ENCODE data around the gene GPX3.

The GPX3 gene

DNA sequence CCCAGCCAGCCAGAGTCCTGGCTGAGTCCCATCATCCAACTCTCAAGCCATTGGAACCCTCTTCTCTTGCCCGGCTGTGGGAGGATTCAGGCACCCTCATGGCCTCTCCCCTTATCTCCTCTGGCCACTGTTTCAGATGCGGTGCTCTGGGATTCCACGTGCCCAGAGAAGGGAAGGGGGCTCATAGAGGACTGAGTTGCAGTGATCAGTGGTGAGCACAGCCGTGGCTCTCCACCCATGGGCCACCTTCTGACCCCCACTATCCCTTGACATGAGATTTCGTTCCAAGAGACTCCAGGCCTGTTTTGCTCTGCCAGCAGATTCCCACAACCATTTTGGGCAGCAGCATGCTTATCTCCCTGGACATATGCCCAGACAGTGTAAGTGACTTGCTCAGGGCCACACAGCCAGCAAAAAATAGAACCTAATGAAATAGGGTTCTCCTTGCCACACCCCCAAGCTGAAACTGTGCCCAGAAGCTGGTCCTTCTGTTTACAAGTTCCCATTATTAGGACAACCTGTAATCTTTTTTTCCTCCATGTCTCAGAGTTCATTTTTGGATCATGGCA lies 2.7 kb downstream of the GPX3 start:
- H3K27me3 ChIP-seq (ENCODE audit: control insufficient read depth in 3 of 3, insufficient read depth in 3 of 3, low read depth in 1 of 3, low read length in 3 of 3): peaks cover 0 to 31% (median 0%) of the 10 kb centered on the region in 3 experiments
- H2BK5ac ChIP-seq (ENCODE audit: low read length): no peak overlapping the region
- no peaks in the 10 kb centered on the region for H3K4me1 ChIP-seq (ENCODE audit: control insufficient read depth in 2 of 2, insufficient read depth in 1 of 2, low read depth in 1 of 2, low read length in 2 of 2)
- DNase-seq (ENCODE audit: low spot score): no peak
- H2BK120ac ChIP-seq (ENCODE audit: low read depth, low read length): no peak overlapping the region
- WGBS, 2 donors (ENCODE audit: extremely low coverage in 2 of 2, insufficient read length in 2 of 2, insufficient replicate concordance in 1 of 2): no CpG with 5 or more reads among the region's 5 CpGs
- no peak overlapping the region for H2BK12ac ChIP-seq (ENCODE audit: low read length)
- H3K79me1 ChIP-seq (ENCODE audit: low read depth, low read length): no peaks in the 10 kb centered on the region
- H3K18ac ChIP-seq (ENCODE audit: low read length): no peak overlapping the region
- no peak overlapping the region for H3K9ac ChIP-seq (ENCODE audit: low read depth, low read length, poor library complexity)
- no peak overlapping the region for H4K8ac ChIP-seq (ENCODE audit: low read depth, low read length)
- H3K36me3 ChIP-seq (replicated peaks in 1 of 2; ENCODE audit: control insufficient read depth in 2 of 2, insufficient read depth in 2 of 2, low read length in 2 of 2): peaks cover under 1 to 3% of the 10 kb centered on the region in 2 donors
- H2AFZ ChIP-seq (ENCODE audit: low read length): no peak overlapping the region
- H4K91ac ChIP-seq (ENCODE audit: low read depth, low read length, poor library complexity): no peak overlapping the region
- no peak overlapping the region for H2AK5ac ChIP-seq (ENCODE audit: low read depth, low read length)
- H3K9me3 ChIP-seq (replicated peaks in 1 of 2; ENCODE audit: control insufficient read depth in 2 of 2, insufficient read depth in 1 of 2, low read depth in 1 of 2, low read length in 2 of 2): no peaks in the 10 kb centered on the region
- H3K4me2 ChIP-seq (ENCODE audit: insufficient read depth, low read length, poor library complexity, severe bottlenecking): no peak overlapping the region
- H2BK15ac ChIP-seq (ENCODE audit: low read length): no peak overlapping the region
- no peak overlapping the region for H3K27ac ChIP-seq (replicated peaks; ENCODE audit: low read length)
- H3K14ac ChIP-seq (ENCODE audit: low read length): no peak overlapping the region
- H3K23ac ChIP-seq (ENCODE audit: low read depth, low read length, poor library complexity): no peak overlapping the region
- no peak overlapping the region for H3K4me3 ChIP-seq (ENCODE audit: low read length in 2 of 2)
- H3K4ac ChIP-seq (ENCODE audit: low read length): no peak overlapping the region

DNA sequence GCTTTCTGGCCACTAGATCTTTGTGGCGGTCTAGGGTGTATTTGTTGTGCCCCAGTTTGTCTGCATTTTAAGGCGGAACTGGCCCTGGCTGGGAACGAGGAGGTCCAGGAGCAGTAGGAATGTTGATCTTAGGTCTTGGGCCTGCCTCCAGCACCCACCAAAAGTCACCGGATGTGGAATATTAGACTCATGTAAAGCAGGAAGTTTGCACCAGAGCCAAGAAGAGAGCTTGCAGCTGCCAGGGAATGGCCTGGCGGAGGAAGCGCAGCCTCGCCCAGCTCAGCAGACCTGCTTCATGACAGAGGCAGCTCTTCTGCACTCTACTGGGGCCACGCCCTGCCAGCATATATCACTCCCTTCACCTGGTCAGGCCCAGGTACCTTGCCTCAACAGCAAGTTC lies 3.3 kb downstream of the GPX3 start:
- Histone ChIP-seq H3K4me2 (ENCODE audit: insufficient read depth, low read length, poor library complexity, severe bottlenecking) (no peak overlapping the region), H2AK5ac (ENCODE audit: low read depth, low read length) (no peak overlapping the region), H3K9ac (ENCODE audit: low read depth, low read length, poor library complexity) (no peak overlapping the region), H3K9me3 (replicated peaks in 1 of 2; ENCODE audit: control insufficient read depth in 2 of 2, insufficient read depth in 1 of 2, low read depth in 1 of 2, low read length in 2 of 2) (no peaks in the 10 kb centered on the region), H3K4me1 (ENCODE audit: control insufficient read depth in 2 of 2, insufficient read depth in 1 of 2, low read depth in 1 of 2, low read length in 2 of 2) (no peaks in the 10 kb centered on the region), H3K14ac (ENCODE audit: low read length) (no peak overlapping the region), H2BK120ac (ENCODE audit: low read depth, low read length) (no peak overlapping the region), H2BK12ac (ENCODE audit: low read length) (no peak overlapping the region), H3K23ac (ENCODE audit: low read depth, low read length, poor library complexity) (no peak overlapping the region), H3K36me3 (replicated peaks in 1 of 2; ENCODE audit: control insufficient read depth in 2 of 2, insufficient read depth in 2 of 2, low read length in 2 of 2) (peaks cover 2 to 6% of the 10 kb centered on the region in 2 donors), H3K4me3 (ENCODE audit: low read length in 2 of 2) (no peak overlapping the region), H2AFZ (ENCODE audit: low read length) (no peak overlapping the region), H3K79me1 (ENCODE audit: low read depth, low read length) (no peaks in the 10 kb centered on the region), H4K8ac (ENCODE audit: low read depth, low read length) (no peak overlapping the region), H2BK5ac (ENCODE audit: low read length) (no peak overlapping the region), H3K27ac (replicated peaks; ENCODE audit: low read length) (no peak overlapping the region), H3K4ac (ENCODE audit: low read length) (no peak overlapping the region), H3K18ac (ENCODE audit: low read length) (no peak overlapping the region), H3K27me3 (ENCODE audit: control insufficient read depth in 3 of 3, insufficient read depth in 3 of 3, low read depth in 1 of 3, low read length in 3 of 3) (peaks cover 0 to 26% (median 0%) of the 10 kb centered on the region in 3 experiments), H4K91ac (ENCODE audit: low read depth, low read length, poor library complexity) (no peak overlapping the region), H2BK15ac (ENCODE audit: low read length) (no peak overlapping the region)
- no peak for DNase-seq (ENCODE audit: low spot score)
- WGBS, 2 donors (ENCODE audit: extremely low coverage in 2 of 2, insufficient read length in 2 of 2, insufficient replicate concordance in 1 of 2): no CpG with 5 or more reads among the region's 8 CpGs

DNA sequence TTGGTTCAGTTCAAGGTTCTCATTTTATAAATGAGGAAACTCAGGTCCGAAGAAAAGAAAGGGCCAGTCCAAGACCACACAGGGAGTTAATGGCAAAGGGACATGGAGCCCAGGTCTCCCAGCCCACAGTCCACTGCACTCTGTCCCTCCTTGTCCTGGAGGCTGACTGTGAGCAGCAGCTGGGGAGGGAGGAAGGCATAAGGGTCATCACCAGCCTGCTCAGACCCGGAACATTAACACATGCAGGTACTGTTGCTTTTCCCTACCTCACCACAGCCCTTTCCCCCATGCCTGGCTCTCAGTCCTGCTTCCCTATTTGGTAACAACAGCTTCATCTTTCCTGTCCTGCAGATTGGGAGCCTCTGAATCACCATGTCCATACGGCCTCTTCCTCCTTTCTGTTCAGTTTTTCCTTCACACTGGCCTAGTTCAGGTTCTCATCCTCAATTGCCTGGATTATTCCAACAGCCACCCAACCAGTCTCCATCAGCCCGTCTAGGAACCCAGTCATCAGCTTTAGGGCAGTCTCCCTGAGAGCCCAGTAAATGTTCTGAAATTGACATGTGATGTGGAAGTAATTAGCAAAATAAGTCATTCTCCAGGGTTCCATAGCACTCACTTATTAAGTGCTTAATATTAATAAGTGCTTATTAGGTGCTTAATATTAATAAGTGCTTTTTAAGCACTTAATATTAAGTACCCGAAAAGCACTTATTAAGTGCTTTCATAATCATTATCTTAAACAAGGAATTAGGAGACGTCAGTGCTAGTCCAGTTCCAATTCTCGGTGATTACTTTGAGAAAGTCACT lies 4.3 kb downstream of the GPX3 start:
- Histone ChIP-seq H3K4me3 (ENCODE audit: low read length in 2 of 2) (no peak overlapping the region), H3K9me3 (replicated peaks in 1 of 2; ENCODE audit: control insufficient read depth in 2 of 2, insufficient read depth in 1 of 2, low read depth in 1 of 2, low read length in 2 of 2) (no peaks in the 10 kb centered on the region), H3K18ac (ENCODE audit: low read length) (no peak overlapping the region), H3K9ac (ENCODE audit: low read depth, low read length, poor library complexity) (no peak overlapping the region), H3K23ac (ENCODE audit: low read depth, low read length, poor library complexity) (no peak overlapping the region), H3K36me3 (replicated peaks in 1 of 2; ENCODE audit: control insufficient read depth in 2 of 2, insufficient read depth in 2 of 2, low read length in 2 of 2) (peaks cover 3 to 15% of the 10 kb centered on the region in 2 donors), H4K91ac (ENCODE audit: low read depth, low read length, poor library complexity) (no peak overlapping the region), H2BK5ac (ENCODE audit: low read length) (no peak overlapping the region), H2BK15ac (ENCODE audit: low read length) (no peak overlapping the region), H2BK12ac (ENCODE audit: low read length) (no peak overlapping the region), H2BK120ac (ENCODE audit: low read depth, low read length) (no peak overlapping the region), H4K8ac (ENCODE audit: low read depth, low read length) (no peak overlapping the region), H3K4ac (ENCODE audit: low read length) (no peak overlapping the region), H2AFZ (ENCODE audit: low read length) (no peak overlapping the region), H3K4me2 (ENCODE audit: insufficient read depth, low read length, poor library complexity, severe bottlenecking) (no peak overlapping the region), H3K27ac (replicated peaks; ENCODE audit: low read length) (no peak overlapping the region), H3K79me1 (ENCODE audit: low read depth, low read length) (no peaks in the 10 kb centered on the region), H3K27me3 (ENCODE audit: control insufficient read depth in 3 of 3, insufficient read depth in 3 of 3, low read depth in 1 of 3, low read length in 3 of 3) (peaks cover 0 to 16% (median 0%) of the 10 kb centered on the region in 3 experiments), H2AK5ac (ENCODE audit: low read depth, low read length) (no peak overlapping the region), H3K14ac (ENCODE audit: low read length) (no peak overlapping the region), H3K4me1 (ENCODE audit: control insufficient read depth in 2 of 2, insufficient read depth in 1 of 2, low read depth in 1 of 2, low read length in 2 of 2) (no peaks in the 10 kb centered on the region)
- DNase-seq (ENCODE audit: low spot score): no peak
- no CpG with 5 or more reads among the region's 7 CpGs for WGBS, 2 donors (ENCODE audit: extremely low coverage in 2 of 2, insufficient read length in 2 of 2, insufficient replicate concordance in 1 of 2)

DNA sequence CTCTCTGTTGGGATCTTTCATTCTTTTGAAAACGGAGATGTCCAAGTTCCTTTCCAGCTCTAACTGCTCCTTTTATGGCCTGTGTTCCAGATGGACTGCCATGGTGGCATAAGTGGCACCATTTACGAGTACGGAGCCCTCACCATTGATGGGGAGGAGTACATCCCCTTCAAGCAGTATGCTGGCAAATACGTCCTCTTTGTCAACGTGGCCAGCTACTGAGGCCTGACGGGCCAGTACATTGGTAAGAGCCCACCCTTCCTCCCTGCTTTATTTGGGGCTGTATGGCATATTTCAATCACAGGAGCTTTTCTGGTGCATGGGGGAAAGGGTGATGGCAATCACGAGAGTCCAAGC lies 4.8 kb downstream of the GPX3 start:
- Histone ChIP-seq H3K27ac (replicated peaks; ENCODE audit: low read length) (no peak overlapping the region), H2AK5ac (ENCODE audit: low read depth, low read length) (no peak overlapping the region), H3K79me1 (ENCODE audit: low read depth, low read length) (no peaks in the 10 kb centered on the region), H3K4me2 (ENCODE audit: insufficient read depth, low read length, poor library complexity, severe bottlenecking) (no peak overlapping the region), H3K9ac (ENCODE audit: low read depth, low read length, poor library complexity) (no peak overlapping the region), H4K8ac (ENCODE audit: low read depth, low read length) (no peak overlapping the region), H3K4ac (ENCODE audit: low read length) (no peak overlapping the region), H2AFZ (ENCODE audit: low read length) (no peak overlapping the region), H3K36me3 (replicated peaks in 1 of 2; ENCODE audit: control insufficient read depth in 2 of 2, insufficient read depth in 2 of 2, low read length in 2 of 2) (peaks cover 8 to 21% of the 10 kb centered on the region in 2 donors), H3K4me3 (ENCODE audit: low read length in 2 of 2) (no peak overlapping the region), H3K23ac (ENCODE audit: low read depth, low read length, poor library complexity) (no peak overlapping the region), H3K18ac (ENCODE audit: low read length) (no peak overlapping the region), H2BK5ac (ENCODE audit: low read length) (no peak overlapping the region), H4K91ac (ENCODE audit: low read depth, low read length, poor library complexity) (no peak overlapping the region), H3K9me3 (replicated peaks in 1 of 2; ENCODE audit: control insufficient read depth in 2 of 2, insufficient read depth in 1 of 2, low read depth in 1 of 2, low read length in 2 of 2) (no peaks in the 10 kb centered on the region), H3K27me3 (ENCODE audit: control insufficient read depth in 3 of 3, insufficient read depth in 3 of 3, low read depth in 1 of 3, low read length in 3 of 3) (peaks cover 0 to 13% (median 0%) of the 10 kb centered on the region in 3 experiments), H2BK12ac (ENCODE audit: low read length) (no peak overlapping the region), H3K14ac (ENCODE audit: low read length) (no peak overlapping the region), H2BK15ac (ENCODE audit: low read length) (no peak overlapping the region), H3K4me1 (ENCODE audit: control insufficient read depth in 2 of 2, insufficient read depth in 1 of 2, low read depth in 1 of 2, low read length in 2 of 2) (no peaks in the 10 kb centered on the region), H2BK120ac (ENCODE audit: low read depth, low read length) (no peak overlapping the region)
- no CpG with 5 or more reads among the region's 7 CpGs for WGBS, 2 donors (ENCODE audit: extremely low coverage in 2 of 2, insufficient read length in 2 of 2, insufficient replicate concordance in 1 of 2)
- no peak for DNase-seq (ENCODE audit: low spot score)
